ENCODE measurements around the gene NXPH3.

The NXPH3 gene

DNA sequence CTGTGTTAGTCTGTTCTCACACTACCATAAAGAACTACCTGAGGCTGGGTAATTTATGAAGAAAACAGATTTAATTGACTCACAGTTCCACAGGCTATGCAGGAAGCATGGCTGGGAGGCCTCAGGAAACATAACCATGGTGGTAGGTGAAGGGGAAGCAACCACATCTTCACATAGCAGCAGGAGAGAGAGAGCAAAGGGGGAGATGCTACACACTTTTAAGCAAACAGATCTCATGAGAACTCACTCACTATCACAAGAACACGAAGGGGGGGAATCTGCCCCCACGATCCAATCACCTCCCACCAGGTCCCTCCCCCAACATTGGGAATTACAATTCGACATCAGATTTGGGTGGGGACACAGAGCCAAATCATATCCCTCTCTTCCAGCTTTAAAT is 31.8 kb upstream of the NXPH3 start (continued):
- TF ChIP-seq ZNF211 (tag by site-specific recombination; IDR thresholded peaks at IDR 0.05; ENCODE audit: low read depth), result no peak

GRCh38 chr17:49545007-49545660 is 30.5 kb upstream of the NXPH3 start:
- H3K36me3 ChIP-seq (ENCODE audit: control insufficient read depth in 2 of 2, insufficient read depth in 1 of 2, low read length in 2 of 2), result no peaks in the 10 kb centered on the region
- TF ChIP-seq ZIC2 (tag by site-specific recombination; IDR thresholded peaks at IDR 0.05), result peak; percentile 63
- peak; percentile 76 for TF ChIP-seq SCRT2 (tag by site-specific recombination; IDR thresholded peaks at IDR 0.05)
- TF ChIP-seq ZNF776 (tag by site-specific recombination; IDR thresholded peaks at IDR 0.05; ENCODE audit: borderline replicate concordance), result no peak
- no peak for TF ChIP-seq ATF2 (tag by site-specific recombination; IDR thresholded peaks at IDR 0.05; ENCODE audit: low read depth)
- TF ChIP-seq ZNF266 (tag by site-specific recombination; IDR thresholded peaks at IDR 0.05; ENCODE audit: low read depth), result no peak
- no peak for TF ChIP-seq ZNF350 (tag by site-specific recombination; IDR thresholded peaks at IDR 0.05)
- H3K4me1 ChIP-seq (ENCODE audit: control insufficient read depth, insufficient read depth, low read length), result no peaks in the 10 kb centered on the region
- POLR2A ChIA-PET, result no interaction called here
- CTCF ChIA-PET, result interaction anchor here (2.4 to 6.7 kb wide), 3 partner anchors 12 to 110 kb away, joined by 8 to 52 read pairs (median 35); no protein-coding TSS in a partner anchor
- no peak overlapping the region for H3K27ac ChIP-seq (ENCODE audit: extremely low read depth, low read depth, low read length)
- no peak overlapping the region for H3K4me3 ChIP-seq (ENCODE audit: low read depth, low read length)
- no peaks in the 10 kb centered on the region; the same call in 1 of the 2 replicates for H3K9me3 ChIP-seq (ENCODE audit: control insufficient read depth, insufficient read depth, low read depth, low read length)

DNA sequence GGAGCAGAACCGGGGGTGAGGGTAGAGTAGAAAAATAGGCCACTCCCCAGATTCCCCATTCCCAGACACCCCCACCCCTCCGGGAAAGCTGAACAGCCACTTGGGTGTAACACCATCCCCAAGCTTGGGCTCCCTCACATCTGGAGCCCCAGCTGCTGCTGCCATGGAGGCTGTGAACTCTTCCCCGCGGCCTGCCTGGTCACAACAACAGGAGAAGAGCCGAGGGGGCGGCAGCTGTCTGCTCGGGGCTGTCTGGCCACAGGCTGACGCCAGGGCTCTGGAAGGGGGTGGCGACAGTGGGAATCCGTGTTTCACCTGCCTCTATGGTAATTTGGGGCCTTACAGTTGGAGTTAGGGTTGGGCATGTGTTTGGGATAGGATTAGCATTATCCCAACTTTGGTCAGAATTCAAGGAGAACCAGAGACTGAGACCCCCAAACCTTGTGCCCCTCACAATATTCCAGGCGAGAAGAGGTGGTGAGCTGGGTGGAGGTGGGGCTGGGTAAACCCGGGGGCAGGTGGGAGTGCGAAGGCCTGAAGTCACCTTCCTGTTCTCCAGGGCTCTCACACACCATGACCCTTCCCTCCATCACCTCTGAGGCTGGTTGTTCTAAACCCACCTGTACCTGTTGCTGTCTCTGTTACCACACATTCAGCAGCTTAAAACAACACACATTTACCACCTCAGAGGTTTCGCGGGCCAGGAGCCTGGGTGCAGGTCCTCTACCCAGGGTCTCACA is 29.7 kb upstream of the NXPH3 start:
- H3K27ac ChIP-seq (ENCODE audit: extremely low read depth, low read depth, low read length), result no peak overlapping the region
- POLR2A ChIA-PET, result no interaction called here
- no peaks in the 10 kb centered on the region for H3K4me1 ChIP-seq (ENCODE audit: control insufficient read depth, insufficient read depth, low read length)
- H3K36me3 ChIP-seq (ENCODE audit: control insufficient read depth in 2 of 2, insufficient read depth in 1 of 2, low read length in 2 of 2), result no peaks in the 10 kb centered on the region
- CTCF ChIA-PET, result interaction anchor here (2.4 to 6.7 kb wide), 3 partner anchors 11 to 110 kb away, joined by 8 to 52 read pairs (median 35); no protein-coding TSS in a partner anchor
- no peak overlapping the region for H3K4me3 ChIP-seq (ENCODE audit: low read depth, low read length)
- no peaks in the 10 kb centered on the region; the same call in 1 of the 2 replicates for H3K9me3 ChIP-seq (ENCODE audit: control insufficient read depth, insufficient read depth, low read depth, low read length)
- TF ChIP-seq ZNF600 (tag by site-specific recombination; IDR thresholded peaks at IDR 0.05), result no peak
- TF ChIP-seq MEIS1 (CRISPR knock-in tag; IDR thresholded peaks at IDR 0.05; ENCODE audit: borderline replicate concordance), result no peak
- TF ChIP-seq ZNF155 (tag by site-specific recombination; IDR thresholded peaks at IDR 0.05), result no peak
- TF ChIP-seq ZNF560 (tag by site-specific recombination; IDR thresholded peaks at IDR 0.05; ENCODE audit: borderline replicate concordance), result no peak
- TF ChIP-seq SP3 (tag by site-specific recombination; IDR thresholded peaks at IDR 0.05), result no peak
- peak; percentile 45; the same call in 1 of the 2 replicates for TF ChIP-seq SCRT2 (tag by site-specific recombination; IDR thresholded peaks at IDR 0.05)
- TF ChIP-seq ATF2 (tag by site-specific recombination; IDR thresholded peaks at IDR 0.05; ENCODE audit: low read depth), result no peak

DNA sequence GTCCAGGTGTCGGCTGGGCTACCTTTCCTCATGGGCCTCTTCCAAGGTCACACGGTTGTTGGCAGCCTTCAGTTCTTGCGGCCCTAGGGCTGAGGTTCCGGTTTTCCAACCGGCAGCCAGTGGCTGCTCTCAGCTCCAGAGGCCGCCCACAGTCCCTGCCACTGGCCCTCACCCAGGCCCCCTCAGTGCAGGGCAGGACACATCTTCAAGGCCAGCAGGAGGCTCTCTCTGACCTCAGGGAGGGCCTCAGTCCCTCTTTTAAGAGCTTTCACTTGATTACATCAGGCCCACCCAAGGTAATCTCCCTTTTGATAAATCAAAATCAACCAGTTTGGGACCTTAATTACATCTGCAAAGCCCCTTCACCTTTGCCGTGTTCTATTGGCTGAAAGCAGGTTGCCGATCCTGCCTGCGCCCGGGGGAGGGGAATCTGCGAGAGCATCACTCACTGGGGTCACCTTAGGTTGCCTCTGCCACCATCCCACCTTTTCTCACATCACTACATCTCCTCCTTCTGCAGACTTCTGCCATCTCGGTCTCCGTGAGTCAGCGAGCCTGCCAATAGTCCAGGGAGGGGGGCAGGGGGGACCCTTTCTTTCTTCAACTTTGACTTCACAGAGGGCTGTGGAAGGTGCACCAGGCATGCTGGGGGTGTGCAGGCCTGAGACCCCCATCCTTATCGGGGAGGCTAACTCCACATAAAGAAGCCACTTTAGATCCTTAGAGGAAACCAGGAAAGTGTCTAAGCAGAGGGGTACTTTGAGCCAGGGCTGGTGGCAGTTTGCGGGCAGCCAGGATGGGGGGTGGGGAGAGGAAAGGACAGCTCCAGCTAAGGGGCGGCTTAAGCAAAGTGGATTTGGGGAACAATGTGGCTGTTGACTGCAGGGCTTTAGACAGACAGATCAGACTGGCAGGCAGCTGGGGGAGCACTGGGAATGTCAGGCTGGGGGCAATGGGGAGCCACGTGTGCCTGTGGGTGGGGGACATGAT is 28.8 kb upstream of the NXPH3 start:
- POLR2A ChIA-PET, result interaction anchor here (0.6 kb wide), 1 partner anchor 130 kb away, joined by 6 read pairs; no protein-coding TSS in a partner anchor
- Histone ChIP-seq H3K27ac (ENCODE audit: extremely low read depth, low read depth, low read length) (no peak overlapping the region), H3K4me3 (ENCODE audit: low read depth, low read length) (no peak overlapping the region), H3K4me1 (ENCODE audit: control insufficient read depth, insufficient read depth, low read length) (no peaks in the 10 kb centered on the region), H3K9me3 (ENCODE audit: control insufficient read depth, insufficient read depth, low read depth, low read length) (no peaks in the 10 kb centered on the region), H3K36me3 (ENCODE audit: control insufficient read depth in 2 of 2, insufficient read depth in 1 of 2, low read length in 2 of 2) (no peaks in the 10 kb centered on the region)
- TF ChIP-seq ZSCAN5A (tag by site-specific recombination; IDR thresholded peaks at IDR 0.05) (no peak), ZNF10 (tag by site-specific recombination; IDR thresholded peaks at IDR 0.05) (0 out of 2 replicates have a peak, but pooled peaks have one; percentile 30)
- CTCF ChIA-PET, result interaction anchor here (0.7 to 6.7 kb wide), 8 partner anchors 9 to 805 kb away, joined by 3 to 52 read pairs (median 4); no protein-coding TSS in a partner anchor
